Measurements from ENCODE around the gene NPPB. TPM values are rescaled to one million over a fixed set of nuclear protein-coding genes. Genes with fewer than 3 reads are reported as not detected.

NPPB gene
- total and polyA plus RNA-seq, 2 experiments from 2014 or later = 0.95 TPM; not detected in 1

DNA sequence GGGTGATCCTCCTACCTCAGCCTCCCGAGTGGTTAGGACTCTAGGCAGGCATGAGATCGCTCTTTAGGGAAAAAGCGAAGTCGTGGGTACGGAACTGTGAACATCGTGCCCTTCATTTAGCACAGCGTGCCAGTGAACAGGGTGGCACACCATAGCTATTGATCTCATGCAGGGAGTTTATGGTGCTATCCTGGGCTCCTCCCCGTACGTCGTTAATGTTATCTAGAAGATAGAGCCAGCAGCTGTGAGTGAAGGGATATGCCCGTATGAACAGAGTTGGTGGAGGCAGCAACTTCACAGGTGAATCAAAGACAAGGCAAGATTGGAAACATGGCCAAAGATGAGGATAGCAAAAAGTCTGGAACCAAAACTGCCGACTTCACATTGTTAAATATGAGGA, 41.6 kb downstream of the NPPB start:
- peaks cover 38% of the 10 kb centered on the region for H3K36me3 ChIP-seq (ENCODE audit: insufficient read depth)
- no peaks in the 10 kb centered on the region for H3K4me1 Mint-ChIP-seq

More for the DNA sequence above, 41.6 kb downstream of the NPPB start:
- Histone ChIP-seq H3K4me3 (no peak overlapping the region), H3K79me2 (replicated peaks; ENCODE audit: insufficient read depth) (peaks cover 33% of the 10 kb centered on the region), H4K20me1 (replicated peaks; ENCODE audit: insufficient read depth) (peaks cover 23% of the 10 kb centered on the region), H3K27ac (ENCODE audit: low read depth) (no peak overlapping the region), H3F3A (replicated peaks; ENCODE audit: low read depth) (0 out of 2 replicates have a peak, but pooled peaks cover 6% of the 10 kb centered on the region), H3K4me1 (ENCODE audit: insufficient read depth) (no peaks in the 10 kb centered on the region), H3K4me2 (no peak overlapping the region), H3K9me2 (ENCODE audit: insufficient read depth) (no peaks in the 10 kb centered on the region), H2AFZ (no peak overlapping the region), H3K27me3 (ENCODE audit: insufficient read depth) (no peaks in the 10 kb centered on the region)
- TF ChIP-seq EZH2 (IDR thresholded peaks at IDR 0.05; ENCODE audit: low read depth, unreplicated experiment) = no peak
- TF ChIP-seq EZH2phosphoT487 (IDR thresholded peaks at IDR 0.05; ENCODE audit: unreplicated experiment) = no peak
- no peak for TF ChIP-seq ZNF114 (CRISPR knock-in tag; IDR thresholded peaks at IDR 0.05)
- TF ChIP-seq ZNF331 (CRISPR knock-in tag; IDR thresholded peaks at IDR 0.05; ENCODE audit: low read depth) = no peak
- TF ChIP-seq ETS1 (IDR thresholded peaks at IDR 0.05) = no peak
- TF ChIP-seq POLR2AphosphoS5 (IDR thresholded peaks at IDR 0.05; ENCODE audit: low read depth) = no peak
- no peak for TF ChIP-seq STAT1 (IDR thresholded peaks at IDR 0.05; ENCODE audit: unreplicated experiment)
- TF ChIP-seq ZNF462 (CRISPR knock-in tag; IDR thresholded peaks at IDR 0.05) = no peak
- TF ChIP-seq REST (IDR thresholded peaks at IDR 0.05; ENCODE audit: unreplicated experiment) = no peak
- H3K9me3 Mint-ChIP-seq = no peaks in the 10 kb centered on the region
- H3K36me3 Mint-ChIP-seq (ENCODE audit: low read depth) = peaks cover 50% of the 10 kb centered on the region
- no peaks in the 10 kb centered on the region for H3K27me3 Mint-ChIP-seq (ENCODE audit: insufficient read depth, low read depth, poor library complexity)
- H3K4me3 Mint-ChIP-seq = no peak overlapping the region
- DNase-seq (ENCODE audit: low spot score) (no peak), ATAC-seq (no peak)
- no peak overlapping the region for H3K27ac Mint-ChIP-seq

Measured in GM23338 (cell line).